Measurements from ENCODE around the gene ZNF480.
"Not testable (repeated sequence)": the region's sequence is repeated elsewhere in the genome, so short reads cannot be mapped to it uniquely, and the experiment has no call there.

The ZNF480 gene

GRCh38 chr19:52296773-52297600 lies at the start of gene ZNF480:
Gene ZNF480, plus strand, starts transcription at chr19:52297169. Its CDS starts 3,244 bp downstream, at chr19:52300413.
- TF ChIP-seq CTCF (IDR thresholded peaks at IDR 0.05; ENCODE audit: low read depth, low read length, poor library complexity, severe bottlenecking) = no peak
- no peak for TF ChIP-seq EZH2phosphoT487 (IDR thresholded peaks at IDR 0.05; ENCODE audit: borderline replicate concordance, low read length)
- Histone ChIP-seq H3K4me3 (ENCODE audit: low read length) (peak within 1 kb of the TSS; percentile 99), H3K27ac (ENCODE audit: low read depth, low read length) (peak within 1 kb of the TSS; percentile 78), H3K27me3 (ENCODE audit: control insufficient read depth, low read length) (no peaks in the 10 kb centered on the region), H3K9me2 (replicated peaks; ENCODE audit: control insufficient read depth, low read length) (no peaks in the 10 kb centered on the region), H3K36me3 (ENCODE audit: control insufficient read depth, low read length) (peaks cover 55% of the 10 kb centered on the region), H3K79me2 (ENCODE audit: control insufficient read depth, low read length) (peaks cover 24% of the 10 kb centered on the region), H3K4me2 (ENCODE audit: low read length) (peak within 1 kb of the TSS; percentile 96), H3F3A (ENCODE audit: control insufficient read depth, insufficient read depth) (no peaks in the 10 kb centered on the region; the same call in 1 of the 2 replicates), H4K20me1 (ENCODE audit: control insufficient read depth, insufficient read depth, low read depth, low read length) (no peaks in the 10 kb centered on the region), H3K9me3 (ENCODE audit: control insufficient read depth, insufficient read depth, low read length) (peaks cover 31% of the 10 kb centered on the region), H3K4me1 (ENCODE audit: control insufficient read depth, low read length) (peaks cover 11% of the 10 kb centered on the region)

- H3F3A ChIP-seq (ENCODE audit: control insufficient read depth, insufficient read depth) = no peaks in the 10 kb centered on the region
- no peaks in the 10 kb centered on the region for H3K4me1 ChIP-seq (ENCODE audit: control insufficient read depth, low read length)
- no peaks in the 10 kb centered on the region for H4K20me1 ChIP-seq (ENCODE audit: control insufficient read depth, insufficient read depth, low read depth, low read length)
- H3K36me3 ChIP-seq (ENCODE audit: control insufficient read depth, low read length) = no peaks in the 10 kb centered on the region
- H3K27me3 ChIP-seq (ENCODE audit: control insufficient read depth, low read length) = no peaks in the 10 kb centered on the region
- no peak overlapping the region for H3K4me3 ChIP-seq (ENCODE audit: low read length)
- H3K9me3 ChIP-seq (ENCODE audit: control insufficient read depth, insufficient read depth, low read length) = no peaks in the 10 kb centered on the region
- H3K9me2 ChIP-seq (replicated peaks; ENCODE audit: control insufficient read depth, low read length) = no peaks in the 10 kb centered on the region
- TF ChIP-seq CTCF (IDR thresholded peaks at IDR 0.05; ENCODE audit: low read depth, low read length, poor library complexity, severe bottlenecking) (peak; percentile 56), EZH2phosphoT487 (IDR thresholded peaks at IDR 0.05; ENCODE audit: borderline replicate concordance, low read length) (no peak)
- H3K27ac ChIP-seq (ENCODE audit: low read depth, low read length) = no peak overlapping the region
- H3K79me2 ChIP-seq (ENCODE audit: control insufficient read depth, low read length) = no peaks in the 10 kb centered on the region
- no peak overlapping the region for H3K4me2 ChIP-seq (ENCODE audit: low read length)
Observed at GRCh38 chr19:52248241-52248640, 48.7 kb upstream of the ZNF480 start.

GRCh38 chr19:52258426-52258825 lies 38.5 kb upstream of the ZNF480 start:
- H3K4me2 ChIP-seq (ENCODE audit: low read length) = no peak overlapping the region
- no peaks in the 10 kb centered on the region for H3K27me3 ChIP-seq (ENCODE audit: control insufficient read depth, low read length)
- H3K9me3 ChIP-seq (ENCODE audit: control insufficient read depth, insufficient read depth, low read length) = no peaks in the 10 kb centered on the region
- no peak overlapping the region for H3K27ac ChIP-seq (ENCODE audit: low read depth, low read length)
- H3K4me3 ChIP-seq (ENCODE audit: low read length) = no peak overlapping the region
- H3K36me3 ChIP-seq (ENCODE audit: control insufficient read depth, low read length) = no peaks in the 10 kb centered on the region
- H4K20me1 ChIP-seq (ENCODE audit: control insufficient read depth, insufficient read depth, low read depth, low read length) = no peaks in the 10 kb centered on the region
- H3K9me2 ChIP-seq (replicated peaks; ENCODE audit: control insufficient read depth, low read length) = no peaks in the 10 kb centered on the region
- H3K4me1 ChIP-seq (ENCODE audit: control insufficient read depth, low read length) = no peaks in the 10 kb centered on the region
- H3K79me2 ChIP-seq (ENCODE audit: control insufficient read depth, low read length) = no peaks in the 10 kb centered on the region
- TF ChIP-seq EZH2phosphoT487 (IDR thresholded peaks at IDR 0.05; ENCODE audit: borderline replicate concordance, low read length) (no peak), CTCF (IDR thresholded peaks at IDR 0.05; ENCODE audit: low read depth, low read length, poor library complexity, severe bottlenecking) (no peak)
- no peaks in the 10 kb centered on the region for H3F3A ChIP-seq (ENCODE audit: control insufficient read depth, insufficient read depth)

- H3K4me1 ChIP-seq (ENCODE audit: control insufficient read depth, low read length); H4K20me1 ChIP-seq (ENCODE audit: control insufficient read depth, insufficient read depth, low read depth, low read length); H3K4me3 ChIP-seq (ENCODE audit: low read length); H3K9me3 ChIP-seq (ENCODE audit: control insufficient read depth, insufficient read depth, low read length); H3K27ac ChIP-seq (ENCODE audit: low read depth, low read length); H3F3A ChIP-seq (ENCODE audit: control insufficient read depth, insufficient read depth); H3K9me2 ChIP-seq (replicated peaks; ENCODE audit: control insufficient read depth, low read length); H3K36me3 ChIP-seq (ENCODE audit: control insufficient read depth, low read length); H3K27me3 ChIP-seq (ENCODE audit: control insufficient read depth, low read length); H3K4me2 ChIP-seq (ENCODE audit: low read length): not testable (repeated sequence)
- peaks cover 11% of the 10 kb centered on the region for H3K79me2 ChIP-seq (ENCODE audit: control insufficient read depth, low read length)
Observed at GRCh38 chr19:52265556-52265955, 31.4 kb upstream of the ZNF480 start.
